Activated CD8-positive, alpha-beta T cell treated with anti-CD3 and anti-CD28 coated beads for 36 hours (primary cell): ENCODE data around the gene SLC25A14. TPM values are rescaled to one million over a fixed set of nuclear protein-coding genes. Genes with fewer than 3 reads are reported as not detected.
A peak's percentile ranks its signal among the peaks of the same experiment; 100 is the strongest.

Source experiments
- ATAC-seq: fragments of 200-7000 bp; cut with Tn5 transposase; one replicate; pipeline ENCODE4 v1.10.0; 2021; ENCODE audit warnings: mild to moderate bottlenecking, moderate library complexity
- CTCF ChIA-PET: fragments of 350-600 bp; sonication (Branson Sonifier 250); formaldehyde crosslinking; loops from one replicate; lab custom pipeline; 2021; ENCODE audit warnings: antibody characterized with exemption; lab: Charles Lee
- POLR2A ChIA-PET: fragments of 350-600 bp; sonication (Branson Sonifier 250); formaldehyde crosslinking; loops from one replicate; lab custom pipeline; 2021; ENCODE audit warnings: antibody characterized with exemption; lab: Charles Lee
- DNase-seq: peaks from one replicate; pipeline ENCODE4 v3.0.0-alpha.2; 2020
- H3K27ac Mint-ChIP-seq: one replicate; pipeline ENCODE4 v1.8.0; 2021; ENCODE audit warnings: mild to moderate bottlenecking, mixed read lengths
- H3K27me3 Mint-ChIP-seq: one replicate; pipeline ENCODE4 v1.8.0; 2021; ENCODE audit warnings: mixed read lengths
- H3K36me3 Mint-ChIP-seq: one replicate; pipeline ENCODE4 v1.8.0; 2021; ENCODE audit warnings: low read depth, mixed read lengths
- H3K4me1 Mint-ChIP-seq: one replicate; pipeline ENCODE4 v1.8.0; 2021; ENCODE audit warnings: low read depth, mixed read lengths
- H3K4me3 Mint-ChIP-seq: one replicate; pipeline ENCODE4 v1.8.0; 2021; ENCODE audit warnings: mild to moderate bottlenecking, moderate library complexity, mixed read lengths
- H3K9me3 Mint-ChIP-seq: one replicate; pipeline ENCODE4 v1.8.0; 2021; ENCODE audit warnings: mixed read lengths
- intact Hi-C: fragments of 100-400 bp; cut with micrococcal nuclease; formaldehyde crosslinking; loops from one replicate; pipeline ENCODE4 v1.10.0; 2022
- total RNA-seq, 2 experiments: library from RNA; stranded (reverse); gene quantifications; one replicate each; pipeline ENCODE4 v1.2.3, GENCODE V29; 2021
- TF ChIP-seq, protein P1 (sequence below): fragments of 200-600 bp; IDR thresholded peaks from one replicate; pipeline ENCODE4 v1.8.0; 2022; ENCODE audit warnings: antibody characterized with exemption, mild to moderate bottlenecking

The SLC25A14 gene
- total RNA-seq, 2 experiments from 2014 or later = 6.7 to 8.6 TPM

DNA sequence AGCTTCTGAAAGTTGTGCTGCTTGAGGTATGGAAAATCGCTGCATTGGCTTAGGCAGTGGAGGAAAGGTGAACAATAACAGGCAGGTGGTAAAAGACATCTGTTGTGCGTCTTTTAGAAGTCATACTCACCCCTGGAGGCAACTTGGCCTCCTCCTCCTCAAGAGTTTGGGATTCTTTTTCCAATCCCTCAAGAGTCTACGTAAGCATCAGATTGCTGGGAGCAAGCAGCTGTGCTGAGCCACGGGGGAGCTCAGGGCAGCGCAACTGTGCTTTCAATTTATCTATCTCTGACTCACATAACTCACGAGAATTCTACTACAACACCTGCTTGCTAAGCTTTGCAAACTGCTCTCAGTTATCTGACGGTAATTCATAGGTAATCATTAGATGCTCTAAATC is 55.6 kb downstream of the SLC25A14 start:
- intact Hi-C loops = no loop called here
- Mint-ChIP-seq H3K9me3 (no peaks in the 10 kb centered on the region), H3K4me1 (no peaks in the 10 kb centered on the region), H3K27ac (no peak overlapping the region), H3K4me3 (no peak overlapping the region), H3K36me3 (no peaks in the 10 kb centered on the region), H3K27me3 (peaks cover 3% of the 10 kb centered on the region)
- TF ChIP-seq, protein P1, sequence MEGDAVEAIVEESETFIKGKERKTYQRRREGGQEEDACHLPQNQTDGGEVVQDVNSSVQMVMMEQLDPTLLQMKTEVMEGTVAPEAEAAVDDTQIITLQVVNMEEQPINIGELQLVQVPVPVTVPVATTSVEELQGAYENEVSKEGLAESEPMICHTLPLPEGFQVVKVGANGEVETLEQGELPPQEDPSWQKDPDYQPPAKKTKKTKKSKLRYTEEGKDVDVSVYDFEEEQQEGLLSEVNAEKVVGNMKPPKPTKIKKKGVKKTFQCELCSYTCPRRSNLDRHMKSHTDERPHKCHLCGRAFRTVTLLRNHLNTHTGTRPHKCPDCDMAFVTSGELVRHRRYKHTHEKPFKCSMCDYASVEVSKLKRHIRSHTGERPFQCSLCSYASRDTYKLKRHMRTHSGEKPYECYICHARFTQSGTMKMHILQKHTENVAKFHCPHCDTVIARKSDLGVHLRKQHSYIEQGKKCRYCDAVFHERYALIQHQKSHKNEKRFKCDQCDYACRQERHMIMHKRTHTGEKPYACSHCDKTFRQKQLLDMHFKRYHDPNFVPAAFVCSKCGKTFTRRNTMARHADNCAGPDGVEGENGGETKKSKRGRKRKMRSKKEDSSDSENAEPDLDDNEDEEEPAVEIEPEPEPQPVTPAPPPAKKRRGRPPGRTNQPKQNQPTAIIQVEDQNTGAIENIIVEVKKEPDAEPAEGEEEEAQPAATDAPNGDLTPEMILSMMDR = no peak
- ChIA-PET CTCF (no interaction called here), POLR2A (no interaction called here)
- DNase-seq = no peak
- ATAC-seq = no peak

DNA sequence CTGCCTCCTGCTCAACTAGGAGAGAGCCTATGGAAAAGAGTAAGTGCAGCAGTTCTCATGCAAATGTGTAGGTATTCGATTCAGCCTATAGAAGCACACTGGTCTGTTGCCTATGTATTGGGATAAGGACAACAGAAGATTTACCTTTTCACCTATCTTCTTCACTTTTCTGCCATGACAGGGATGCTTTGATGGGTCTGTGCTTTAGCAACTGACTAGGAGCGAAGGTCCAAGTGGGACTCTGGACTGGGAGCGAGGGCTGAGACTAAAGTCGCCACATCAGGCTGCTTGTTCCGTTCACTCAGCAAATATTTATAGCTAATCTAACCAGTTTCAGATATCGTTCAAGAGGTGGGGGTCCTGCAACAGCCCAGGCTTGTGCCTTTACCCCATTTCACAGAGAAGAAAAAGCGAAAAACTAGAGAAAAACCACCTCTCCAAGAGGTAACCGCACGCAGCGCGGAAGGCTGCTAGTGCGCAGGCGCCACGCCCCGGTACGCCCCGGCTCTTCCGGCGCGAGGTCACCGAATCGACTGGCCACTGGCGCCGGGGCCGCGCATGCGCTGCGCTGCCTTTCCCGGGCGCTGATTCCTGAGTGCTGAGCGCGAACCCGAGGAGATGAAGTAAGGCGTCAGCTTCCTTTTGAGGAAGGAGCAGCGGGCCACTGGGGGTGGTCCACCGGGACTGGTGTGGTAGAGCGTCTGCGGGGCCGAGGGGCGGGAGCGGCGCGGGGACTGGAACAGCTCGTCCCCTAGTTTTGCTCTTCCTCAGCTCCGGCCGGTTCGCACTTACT is 61.9 kb downstream of the SLC25A14 start, which contains the start of gene RBMX2:
RBMX2 (plus strand) TSS at position 573 of the 793 bp plus-strand sequence; CDS start at position 619, 46 bp downstream.
- POLR2A ChIA-PET = interaction anchor here (0.7 kb wide), 1 partner anchor 11 kb away, joined by 3 read pairs; no protein-coding TSS in a partner anchor
- ATAC-seq (peak; percentile 95), DNase-seq (peak; percentile 63)
- Mint-ChIP-seq H3K27me3 (peaks cover 3% of the 10 kb centered on the region), H3K27ac (peak within 1 kb of the TSS; percentile 94), H3K9me3 (no peaks in the 10 kb centered on the region), H3K4me1 (peaks cover 20% of the 10 kb centered on the region), H3K4me3 (peak within 1 kb of the TSS; percentile 87), H3K36me3 (peaks cover 15% of the 10 kb centered on the region)
- intact Hi-C loops = no loop called here
- CTCF ChIA-PET = interaction anchor here (1.4 kb wide), 1 partner anchor 515 kb away, joined by 3 read pairs; no protein-coding TSS in a partner anchor
- TF ChIP-seq, protein P1 = no peak

DNA sequence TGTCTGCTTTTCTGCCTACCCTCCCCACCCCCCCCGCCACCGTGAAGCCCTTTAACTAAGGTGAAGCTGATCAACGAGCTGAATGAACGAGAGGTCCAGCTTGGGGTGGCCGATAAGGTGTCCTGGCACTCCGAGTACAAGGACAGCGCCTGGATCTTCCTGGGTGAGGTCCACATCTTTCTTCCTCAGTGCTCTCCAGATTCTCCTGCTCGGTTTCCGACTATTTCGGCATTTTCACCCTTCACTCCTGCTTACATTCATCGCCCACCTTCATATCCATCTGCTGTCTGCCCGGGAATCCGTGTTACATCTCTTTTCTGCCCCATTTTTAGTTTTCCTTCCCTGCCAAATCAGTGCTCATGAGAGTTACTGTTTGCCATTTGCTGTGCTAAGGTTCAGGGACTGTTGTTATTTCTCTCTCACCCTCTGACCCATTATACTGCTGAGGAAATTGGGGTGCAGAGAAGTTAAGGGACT is 62.5 kb downstream of the SLC25A14 start:
- ChIA-PET CTCF (interaction anchor here (1.4 kb wide), 1 partner anchor 514 kb away, joined by 3 read pairs; no protein-coding TSS in a partner anchor), POLR2A (interaction anchor here (1.0 kb wide), 1 partner anchor 13 kb away, joined by 3 read pairs; no protein-coding TSS in a partner anchor)
- peak overlapping the region; percentile 87 for H3K4me3 Mint-ChIP-seq
- DNase-seq (no peak), ATAC-seq (no peak)
- H3K36me3 Mint-ChIP-seq = peaks cover 15% of the 10 kb centered on the region
- peaks cover 3% of the 10 kb centered on the region for H3K27me3 Mint-ChIP-seq
- TF ChIP-seq, protein P1 = no peak
- H3K27ac Mint-ChIP-seq = peak overlapping the region; percentile 82
- no peaks in the 10 kb centered on the region for H3K9me3 Mint-ChIP-seq
- peaks cover 22% of the 10 kb centered on the region for H3K4me1 Mint-ChIP-seq
- intact Hi-C loops = no loop called here

DNA sequence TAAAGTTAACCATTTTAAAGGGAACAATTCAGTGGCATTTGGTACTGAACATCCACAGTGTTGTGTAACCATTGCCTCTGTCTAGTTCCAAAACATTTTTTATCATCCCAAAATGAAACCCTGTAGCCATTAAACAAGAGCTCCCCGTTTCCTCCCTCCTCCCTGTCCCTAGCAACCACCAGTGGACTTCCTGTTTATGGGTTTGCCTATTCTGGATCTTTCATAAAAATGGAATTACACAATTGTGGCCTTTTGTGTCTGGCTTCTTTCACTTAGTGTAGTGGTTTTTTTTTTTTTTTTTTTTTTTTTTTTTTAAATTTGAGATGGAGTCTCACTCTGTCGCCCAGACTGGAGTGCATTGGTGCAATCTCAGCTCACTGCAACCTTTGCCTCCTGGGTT is 73.7 kb downstream of the SLC25A14 start:
- no peaks in the 10 kb centered on the region for H3K27me3 Mint-ChIP-seq
- DNase-seq = no peak
- no peak for ATAC-seq
- ChIA-PET CTCF (no interaction called here), POLR2A (interaction anchor here (0.7 kb wide), 1 partner anchor 12 kb away, joined by 3 read pairs; the partner anchor contains the start of gene RBMX2)
- H3K27ac Mint-ChIP-seq = no peak overlapping the region
- TF ChIP-seq, protein P1 = no peak
- H3K4me1 Mint-ChIP-seq = peaks cover 4% of the 10 kb centered on the region
- intact Hi-C loops = no loop called here
- H3K9me3 Mint-ChIP-seq = no peaks in the 10 kb centered on the region
- H3K36me3 Mint-ChIP-seq = peaks cover 14% of the 10 kb centered on the region
- H3K4me3 Mint-ChIP-seq = no peak overlapping the region

DNA sequence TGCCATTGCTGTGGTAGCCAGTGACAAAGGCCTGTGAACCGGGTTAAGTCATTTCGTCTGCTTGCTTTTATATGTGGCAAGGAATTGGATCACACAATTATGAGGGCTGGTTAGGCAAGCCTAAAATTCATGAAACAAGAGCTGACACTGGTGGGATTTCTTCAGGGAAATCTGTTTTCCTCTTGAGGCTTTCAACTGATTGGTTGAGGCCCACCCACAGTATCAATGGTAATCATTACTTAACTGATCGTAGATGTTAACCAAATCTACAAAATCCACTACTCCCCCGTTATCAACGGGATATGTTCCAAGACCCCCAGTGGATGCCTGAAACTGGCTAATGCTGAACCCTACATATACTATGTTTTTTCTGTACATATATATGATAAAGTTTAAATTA is 75.1 kb downstream of the SLC25A14 start:
- ChIA-PET CTCF (no interaction called here), POLR2A (interaction anchor here (1.1 kb wide), 1 partner anchor 12 kb away, joined by 3 read pairs; no protein-coding TSS in a partner anchor)
- DNase-seq = no peak
- intact Hi-C loops = no loop called here
- Mint-ChIP-seq H3K9me3 (no peaks in the 10 kb centered on the region), H3K36me3 (peaks cover 9% of the 10 kb centered on the region), H3K27ac (no peak overlapping the region), H3K4me3 (no peak overlapping the region), H3K4me1 (peaks cover 4% of the 10 kb centered on the region), H3K27me3 (no peaks in the 10 kb centered on the region)
- no peak for ATAC-seq
- TF ChIP-seq, protein P1 = no peak
